Activated CD8-positive, alpha-beta memory T cell treated with anti-CD3 and anti-CD28 coated beads for 24 hours (primary cell): Measurements from ENCODE around the gene LRRC75B.
"Not testable (repeated sequence)": the region's sequence is repeated elsewhere in the genome, so short reads cannot be mapped to it uniquely, and the experiment has no call there.

ENCODE experiments used
- DNase-seq: peaks from one replicate; pipeline ENCODE4 v3.0.0-alpha.2; 2020

The LRRC75B gene

GRCh38 chr22:24602105-24602749 lies 9.4 kb upstream of the LRRC75B start:
- DNase-seq = not testable (repeated sequence)

- no peak for DNase-seq
These were observed 8.6 kb upstream of the LRRC75B start for GRCh38 chr22:24601217-24602104.

- not testable (repeated sequence) for DNase-seq
These were observed 7.3 kb upstream of the LRRC75B start for GRCh38 chr22:24599958-24600715.

- no peak for DNase-seq
These were observed 6.6 kb upstream of the LRRC75B start for GRCh38 chr22:24599514-24599913.

GRCh38 chr22:24597076-24597475 lies 4.2 kb upstream of the LRRC75B start:
- not testable (repeated sequence) for DNase-seq

GRCh38 chr22:24595863-24596262 lies 3.0 kb upstream of the LRRC75B start:
- no peak for DNase-seq

- DNase-seq = no peak
These were observed 2.4 kb upstream of the LRRC75B start for GRCh38 chr22:24595228-24595627.

- no peak for DNase-seq
These were observed 1.8 kb upstream of the LRRC75B start for GRCh38 chr22:24594569-24595120.

GRCh38 chr22:24593836-24594568 lies 1.1 kb upstream of the LRRC75B start:
- no peak for DNase-seq

GRCh38 chr22:24593559-24593835 lies 624 bp upstream of the LRRC75B start:
- not testable (repeated sequence) for DNase-seq

- no peak for DNase-seq
These were observed 619 bp downstream of the LRRC75B start for GRCh38 chr22:24592058-24592850.

- DNase-seq = no peak
These were observed 1.5 kb downstream of the LRRC75B start for GRCh38 chr22:24591286-24591830.

- no peak for DNase-seq
These were observed 2.2 kb downstream of the LRRC75B start for GRCh38 chr22:24590596-24591173.

- no peak for DNase-seq
These were observed 3.3 kb downstream of the LRRC75B start for GRCh38 chr22:24589518-24590030.

- DNase-seq = no peak
These were observed 4.0 kb downstream of the LRRC75B start for GRCh38 chr22:24588757-24589481.

- no peak for DNase-seq
These were observed 4.5 kb downstream of the LRRC75B start for GRCh38 chr22:24588381-24588756.

- no peak for DNase-seq
These were observed 4.9 kb downstream of the LRRC75B start for GRCh38 chr22:24587948-24588347.

GRCh38 chr22:24587251-24587650 lies 5.6 kb downstream of the LRRC75B start:
- no peak for DNase-seq

GRCh38 chr22:24585927-24586546 lies 6.8 kb downstream of the LRRC75B start:
- DNase-seq = no peak

- DNase-seq = no peak
These were observed 7.4 kb downstream of the LRRC75B start for GRCh38 chr22:24585461-24585860.
